ENCODE data around the gene TRMT10B. TPM values are rescaled to one million over a fixed set of nuclear protein-coding genes. Genes with fewer than 3 reads are reported as not detected.

The TRMT10B gene
- total and polyA plus RNA-seq, 2 of the 13 experiments (the other 11 are each of a cell fraction or from before 2014, with no cell fraction given): 3.1 to 3.9 TPM

- peak overlapping the region; percentile 98 for H3K4me2 ChIP-seq (ENCODE audit: low read depth, low read length)
- CTCF ChIA-PET (ENCODE audit: low intra/inter-chr PET ratio, low total read pairs): interaction anchor here (1.9 kb wide), 1 partner anchor 17 kb away, joined by 4 read pairs; no protein-coding TSS in a partner anchor
- TSS peak; percentile 62 for BruUV-seq (replicated peaks)
- H3K27me3 ChIP-seq (ENCODE audit: control insufficient read depth in 1 of 2, insufficient read depth in 2 of 2, low read length in 2 of 2): no peaks in the 10 kb centered on the region
- 14% methylated on average over 10 of the region's 10 CpGs for WGBS (ENCODE audit: low lambda C conversion rate)
- peaks cover 32% of the 10 kb centered on the region for H3K4me1 ChIP-seq (ENCODE audit: insufficient read depth, low read length)
- peak overlapping the region; percentile 93 to 96 (median 94) for H3K4me3 ChIP-seq (replicated peaks in 1 of 3; ENCODE audit: insufficient read depth in 1 of 3, low read depth in 2 of 3, low read length in 3 of 3)
- H2AFZ ChIP-seq (ENCODE audit: low read length): no peak overlapping the region
- ATAC-seq (no peak), DNase-seq (ENCODE audit: low spot score) (no peak), FAIRE-seq (no peak)
- peak overlapping the region; percentile 89 for H3K27ac ChIP-seq (ENCODE audit: extremely low read length, insufficient read depth, low read length)
- POLR2A ChIA-PET: interaction anchor here (1.0 to 1.8 kb wide), 2 partner anchors 17 to 49 kb away, joined by 3 to 29 read pairs; partner anchors contain the start of gene EXOSC3
- H3K79me2 ChIP-seq (ENCODE audit: insufficient read depth, low read length): peaks cover 38% of the 10 kb centered on the region
- in situ Hi-C loops (cut with HindIII; ENCODE audit: extremely low pct_ligation_motif_present, low pct_unique_long_range_greater_than_20kb) (no loop called here), intact Hi-C loops (cut with micrococcal nuclease; ENCODE audit: unreplicated experiment) (loop anchor here (1.0 kb wide), 1 partner anchor 101 kb away; no protein-coding TSS in a partner anchor)
- H3K9ac ChIP-seq (ENCODE audit: insufficient read depth, low read depth, low read length): peak overlapping the region; percentile 88
- H4K20me1 ChIP-seq (ENCODE audit: insufficient read depth, low read length): peaks cover 12% of the 10 kb centered on the region; the same call in 1 of the 2 replicates
- no peaks in the 10 kb centered on the region for H3K36me3 ChIP-seq (replicated peaks in 1 of 2; ENCODE audit: control insufficient read depth in 1 of 2, insufficient read depth in 2 of 2, low read length in 2 of 2)
- H3K9me3 ChIP-seq (ENCODE audit: low read length): no peaks in the 10 kb centered on the region
- peak; percentile 89 for TF ChIP-seq ZNF24 (IDR thresholded peaks at IDR 0.05)
- TF ChIP-seq PAX8 (CRISPR knock-in tag; IDR thresholded peaks at IDR 0.05; ENCODE audit: borderline replicate concordance): no peak
- TF ChIP-seq, protein P1, sequence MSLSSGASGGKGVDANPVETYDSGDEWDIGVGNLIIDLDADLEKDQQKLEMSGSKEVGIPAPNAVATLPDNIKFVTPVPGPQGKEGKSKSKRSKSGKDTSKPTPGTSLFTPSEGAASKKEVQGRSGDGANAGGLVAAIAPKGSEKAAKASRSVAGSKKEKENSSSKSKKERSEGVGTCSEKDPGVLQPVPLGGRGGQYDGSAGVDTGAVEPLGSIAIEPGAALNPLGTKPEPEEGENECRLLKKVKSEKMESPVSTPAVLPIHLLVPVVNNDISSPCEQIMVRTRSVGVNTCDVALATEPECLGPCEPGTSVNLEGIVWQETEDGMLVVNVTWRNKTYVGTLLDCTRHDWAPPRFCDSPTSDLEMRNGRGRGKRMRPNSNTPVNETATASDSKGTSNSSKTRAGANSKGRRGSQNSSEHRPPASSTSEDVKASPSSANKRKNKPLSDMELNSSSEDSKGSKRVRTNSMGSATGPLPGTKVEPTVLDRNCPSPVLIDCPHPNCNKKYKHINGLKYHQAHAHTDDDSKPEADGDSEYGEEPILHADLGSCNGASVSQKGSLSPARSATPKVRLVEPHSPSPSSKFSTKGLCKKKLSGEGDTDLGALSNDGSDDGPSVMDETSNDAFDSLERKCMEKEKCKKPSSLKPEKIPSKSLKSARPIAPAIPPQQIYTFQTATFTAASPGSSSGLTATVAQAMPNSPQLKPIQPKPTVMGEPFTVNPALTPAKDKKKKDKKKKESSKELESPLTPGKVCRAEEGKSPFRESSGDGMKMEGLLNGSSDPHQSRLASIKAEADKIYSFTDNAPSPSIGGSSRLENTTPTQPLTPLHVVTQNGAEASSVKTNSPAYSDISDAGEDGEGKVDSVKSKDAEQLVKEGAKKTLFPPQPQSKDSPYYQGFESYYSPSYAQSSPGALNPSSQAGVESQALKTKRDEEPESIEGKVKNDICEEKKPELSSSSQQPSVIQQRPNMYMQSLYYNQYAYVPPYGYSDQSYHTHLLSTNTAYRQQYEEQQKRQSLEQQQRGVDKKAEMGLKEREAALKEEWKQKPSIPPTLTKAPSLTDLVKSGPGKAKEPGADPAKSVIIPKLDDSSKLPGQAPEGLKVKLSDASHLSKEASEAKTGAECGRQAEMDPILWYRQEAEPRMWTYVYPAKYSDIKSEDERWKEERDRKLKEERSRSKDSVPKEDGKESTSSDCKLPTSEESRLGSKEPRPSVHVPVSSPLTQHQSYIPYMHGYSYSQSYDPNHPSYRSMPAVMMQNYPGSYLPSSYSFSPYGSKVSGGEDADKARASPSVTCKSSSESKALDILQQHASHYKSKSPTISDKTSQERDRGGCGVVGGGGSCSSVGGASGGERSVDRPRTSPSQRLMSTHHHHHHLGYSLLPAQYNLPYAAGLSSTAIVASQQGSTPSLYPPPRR (CRISPR knock-in tag; IDR thresholded peaks at IDR 0.05; ENCODE audit: borderline replicate concordance): no peak
- no peak for TF ChIP-seq POGK (CRISPR knock-in tag; conservative IDR thresholded peaks at IDR 0.05)
- no peak for TF ChIP-seq ZXDC (CRISPR knock-in tag; IDR thresholded peaks at IDR 0.05)
- no peak for TF ChIP-seq EED (CRISPR knock-in tag; IDR thresholded peaks at IDR 0.05)
- TF ChIP-seq ZNF230 (CRISPR knock-in tag; IDR thresholded peaks at IDR 0.05): no peak
- TF ChIP-seq ZNF607 (CRISPR knock-in tag; IDR thresholded peaks at IDR 0.05; ENCODE audit: borderline replicate concordance): no peak
- peak; percentile 37; the same call in 1 of the 2 replicates for TF ChIP-seq NR2F6 (IDR thresholded peaks at IDR 0.05)
- 0 out of 2 replicates have a peak, but pooled peaks have one; percentile 29 for TF ChIP-seq NR2F6 (CRISPR knock-in tag; IDR thresholded peaks at IDR 0.05)
- no peak for TF ChIP-seq ZNF558 (CRISPR knock-in tag; IDR thresholded peaks at IDR 0.05; ENCODE audit: borderline replicate concordance)
These were observed 48.5 kb downstream of the TRMT10B start for GRCh38 chr9:37801959-37802711.
